ENCODE results near the gene DAP.

DNA sequence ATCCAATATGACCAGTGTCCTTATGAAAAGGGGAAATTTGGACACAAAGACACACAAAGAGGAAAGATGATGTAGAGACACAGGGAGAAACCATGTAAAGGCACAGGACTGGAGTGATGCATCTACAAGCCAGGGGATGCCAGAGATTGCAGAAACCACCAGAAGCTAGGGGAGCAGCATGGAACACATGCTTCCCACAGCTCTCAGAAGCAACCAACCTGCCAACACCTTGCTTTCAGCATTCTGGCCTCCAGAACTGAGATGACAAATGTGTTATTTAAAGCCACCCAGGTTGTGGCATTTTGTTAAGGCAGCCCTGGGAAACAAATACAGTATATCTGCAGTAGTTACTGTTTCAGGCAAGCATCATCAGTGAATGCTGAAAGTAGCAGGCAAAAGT is 23.2 kb downstream of the DAP start:
- TF ChIP-seq JUNB (IDR thresholded peaks at IDR 0.05; ENCODE audit: unreplicated experiment) (no peak), REST (IDR thresholded peaks at IDR 0.05; ENCODE audit: unreplicated experiment) (no peak), STAT1 (IDR thresholded peaks at IDR 0.05; ENCODE audit: unreplicated experiment) (no peak), POLR2AphosphoS5 (IDR thresholded peaks at IDR 0.05; ENCODE audit: low read depth) (no peak), EZH2phosphoT487 (IDR thresholded peaks at IDR 0.05; ENCODE audit: unreplicated experiment) (no peak), EZH2 (IDR thresholded peaks at IDR 0.05; ENCODE audit: low read depth, unreplicated experiment) (no peak), ZNF331 (CRISPR knock-in tag; IDR thresholded peaks at IDR 0.05; ENCODE audit: low read depth) (no peak)
- TF ChIP-seq, protein P1, sequence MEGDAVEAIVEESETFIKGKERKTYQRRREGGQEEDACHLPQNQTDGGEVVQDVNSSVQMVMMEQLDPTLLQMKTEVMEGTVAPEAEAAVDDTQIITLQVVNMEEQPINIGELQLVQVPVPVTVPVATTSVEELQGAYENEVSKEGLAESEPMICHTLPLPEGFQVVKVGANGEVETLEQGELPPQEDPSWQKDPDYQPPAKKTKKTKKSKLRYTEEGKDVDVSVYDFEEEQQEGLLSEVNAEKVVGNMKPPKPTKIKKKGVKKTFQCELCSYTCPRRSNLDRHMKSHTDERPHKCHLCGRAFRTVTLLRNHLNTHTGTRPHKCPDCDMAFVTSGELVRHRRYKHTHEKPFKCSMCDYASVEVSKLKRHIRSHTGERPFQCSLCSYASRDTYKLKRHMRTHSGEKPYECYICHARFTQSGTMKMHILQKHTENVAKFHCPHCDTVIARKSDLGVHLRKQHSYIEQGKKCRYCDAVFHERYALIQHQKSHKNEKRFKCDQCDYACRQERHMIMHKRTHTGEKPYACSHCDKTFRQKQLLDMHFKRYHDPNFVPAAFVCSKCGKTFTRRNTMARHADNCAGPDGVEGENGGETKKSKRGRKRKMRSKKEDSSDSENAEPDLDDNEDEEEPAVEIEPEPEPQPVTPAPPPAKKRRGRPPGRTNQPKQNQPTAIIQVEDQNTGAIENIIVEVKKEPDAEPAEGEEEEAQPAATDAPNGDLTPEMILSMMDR (conservative IDR thresholded peaks at IDR 0.05; ENCODE audit: low read depth in 2 of 2): no peak
- TF ChIP-seq, protein P2, sequence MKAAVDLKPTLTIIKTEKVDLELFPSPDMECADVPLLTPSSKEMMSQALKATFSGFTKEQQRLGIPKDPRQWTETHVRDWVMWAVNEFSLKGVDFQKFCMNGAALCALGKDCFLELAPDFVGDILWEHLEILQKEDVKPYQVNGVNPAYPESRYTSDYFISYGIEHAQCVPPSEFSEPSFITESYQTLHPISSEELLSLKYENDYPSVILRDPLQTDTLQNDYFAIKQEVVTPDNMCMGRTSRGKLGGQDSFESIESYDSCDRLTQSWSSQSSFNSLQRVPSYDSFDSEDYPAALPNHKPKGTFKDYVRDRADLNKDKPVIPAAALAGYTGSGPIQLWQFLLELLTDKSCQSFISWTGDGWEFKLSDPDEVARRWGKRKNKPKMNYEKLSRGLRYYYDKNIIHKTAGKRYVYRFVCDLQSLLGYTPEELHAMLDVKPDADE (IDR thresholded peaks at IDR 0.05): no peak
